GM12874 (cell line): ENCODE results near the gene ALX4.

ENCODE experiments used
- TF ChIP-seq, protein P1 (sequence below): IDR thresholded peaks from 2 replicates; pipeline ENCODE4 v1.5.1; 2011; ENCODE audit warnings: low read depth, mild to moderate bottlenecking, control low read depth, low read length, moderate library complexity; ENCODE audit not compliant: insufficient read depth

ALX4 gene

DNA sequence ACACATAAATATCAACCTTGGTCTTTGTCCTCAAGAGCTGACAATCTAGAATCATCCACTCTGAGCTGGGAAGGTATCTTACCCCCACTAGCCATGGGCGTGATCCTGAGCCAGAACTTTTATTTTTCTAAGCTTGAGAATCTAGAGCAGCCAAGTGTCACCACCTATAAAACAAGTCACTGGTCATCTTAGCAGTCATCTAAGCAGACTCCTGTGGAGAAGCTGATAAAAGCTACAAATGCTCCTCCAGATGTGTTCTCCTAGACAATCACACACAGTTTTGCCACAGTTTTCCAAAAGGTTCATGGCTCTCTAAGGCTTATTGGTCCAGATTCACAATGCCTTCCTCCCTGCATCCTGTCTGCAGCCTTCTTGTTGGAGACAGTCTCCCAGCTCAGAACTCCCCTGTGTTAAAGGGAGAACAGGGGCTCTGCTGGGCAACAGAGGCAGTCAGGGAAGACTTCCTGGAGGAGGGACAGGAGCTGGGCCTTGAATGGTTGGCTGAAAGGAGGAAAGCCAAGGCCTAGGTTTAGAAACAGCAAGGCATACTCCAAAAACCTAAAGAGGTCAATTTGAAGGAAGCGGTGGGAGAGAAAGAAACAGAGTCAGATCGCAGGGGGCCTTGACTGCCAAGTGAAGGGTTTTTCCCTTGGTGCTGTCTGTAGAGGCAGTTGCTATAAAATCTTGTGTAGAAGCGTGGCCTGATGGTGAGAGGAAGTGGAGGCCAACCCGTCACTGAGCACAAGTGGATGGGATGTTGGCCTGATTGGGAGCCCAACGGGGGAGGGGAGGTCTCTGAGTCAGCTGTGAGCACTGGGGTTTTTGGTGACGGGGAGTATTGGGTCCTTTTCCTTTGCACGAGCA is 42.0 kb downstream of the ALX4 start:
- TF ChIP-seq, protein P1, sequence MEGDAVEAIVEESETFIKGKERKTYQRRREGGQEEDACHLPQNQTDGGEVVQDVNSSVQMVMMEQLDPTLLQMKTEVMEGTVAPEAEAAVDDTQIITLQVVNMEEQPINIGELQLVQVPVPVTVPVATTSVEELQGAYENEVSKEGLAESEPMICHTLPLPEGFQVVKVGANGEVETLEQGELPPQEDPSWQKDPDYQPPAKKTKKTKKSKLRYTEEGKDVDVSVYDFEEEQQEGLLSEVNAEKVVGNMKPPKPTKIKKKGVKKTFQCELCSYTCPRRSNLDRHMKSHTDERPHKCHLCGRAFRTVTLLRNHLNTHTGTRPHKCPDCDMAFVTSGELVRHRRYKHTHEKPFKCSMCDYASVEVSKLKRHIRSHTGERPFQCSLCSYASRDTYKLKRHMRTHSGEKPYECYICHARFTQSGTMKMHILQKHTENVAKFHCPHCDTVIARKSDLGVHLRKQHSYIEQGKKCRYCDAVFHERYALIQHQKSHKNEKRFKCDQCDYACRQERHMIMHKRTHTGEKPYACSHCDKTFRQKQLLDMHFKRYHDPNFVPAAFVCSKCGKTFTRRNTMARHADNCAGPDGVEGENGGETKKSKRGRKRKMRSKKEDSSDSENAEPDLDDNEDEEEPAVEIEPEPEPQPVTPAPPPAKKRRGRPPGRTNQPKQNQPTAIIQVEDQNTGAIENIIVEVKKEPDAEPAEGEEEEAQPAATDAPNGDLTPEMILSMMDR: no peak

DNA sequence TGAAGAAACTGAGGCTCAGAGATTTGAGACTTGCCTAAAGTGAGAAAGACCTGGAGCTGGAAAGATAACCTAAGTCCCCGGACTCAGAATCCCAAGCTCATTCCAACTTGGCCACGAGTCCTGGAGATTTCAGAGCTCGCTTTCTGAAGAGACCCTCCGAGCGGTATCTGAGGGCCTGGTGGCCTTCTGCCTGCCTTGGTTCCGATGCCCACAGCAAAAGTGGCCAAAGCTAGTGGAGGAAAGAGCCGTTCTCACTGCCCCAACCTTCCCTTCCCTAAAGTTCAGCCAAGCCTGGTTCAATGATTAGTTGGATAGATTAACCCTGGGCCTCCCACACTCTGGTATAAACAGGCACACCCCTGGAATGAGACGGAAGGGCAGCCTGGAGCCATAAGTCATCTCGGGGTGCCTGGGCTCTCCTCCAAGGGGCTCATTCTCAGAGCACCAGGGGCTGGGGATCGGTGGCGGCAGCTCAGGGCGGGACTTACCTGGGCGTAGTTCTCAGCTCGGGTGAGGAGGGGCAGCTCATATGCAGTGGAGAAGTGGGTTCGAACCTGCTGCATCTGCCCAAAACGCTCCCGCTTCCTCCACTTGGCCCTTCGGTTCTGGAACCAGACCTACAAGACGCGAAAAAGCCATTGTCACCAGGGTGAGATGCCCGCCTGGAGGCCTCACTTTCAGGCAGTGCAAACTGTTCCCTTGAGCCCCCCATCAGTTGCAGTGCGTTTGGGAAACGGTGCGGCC is 42.8 kb downstream of the ALX4 start:
- TF ChIP-seq, protein P1: no peak

DNA sequence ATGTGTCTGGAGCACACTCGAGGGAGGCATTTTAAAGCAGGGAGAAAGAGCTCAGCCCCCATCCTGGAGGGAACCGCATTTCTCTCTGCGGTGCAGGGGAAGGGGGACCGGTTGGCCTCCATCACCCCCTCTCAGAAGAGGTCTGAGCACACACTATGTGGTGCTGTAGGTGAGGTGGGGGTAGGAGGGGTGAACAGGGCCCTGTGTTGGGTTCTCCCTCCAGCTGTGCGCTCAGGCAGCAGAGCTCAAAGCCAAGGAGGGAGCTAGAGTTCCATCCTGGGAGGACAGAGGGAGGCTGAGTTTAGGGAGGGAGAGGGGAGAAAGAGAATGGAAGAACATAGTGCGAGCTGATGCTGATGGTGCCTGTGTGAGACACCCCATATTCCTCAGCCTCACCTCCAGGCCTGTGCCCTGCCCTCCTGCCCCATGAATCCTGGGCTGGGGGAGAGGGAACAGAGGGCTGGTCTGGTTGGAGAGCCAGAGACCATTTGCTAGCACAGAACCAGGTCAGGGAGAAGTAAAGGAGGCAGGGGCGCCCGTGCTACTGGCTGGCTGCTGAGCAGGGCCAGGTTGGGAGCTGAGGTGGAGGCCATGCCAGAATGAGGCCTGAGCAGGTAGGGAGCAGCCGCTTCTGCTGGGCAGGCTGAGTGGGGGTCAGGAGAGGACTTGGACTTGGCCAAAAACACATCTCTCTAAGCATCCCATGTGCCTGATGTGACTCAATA is 43.7 kb downstream of the ALX4 start:
- TF ChIP-seq, protein P1: no peak

DNA sequence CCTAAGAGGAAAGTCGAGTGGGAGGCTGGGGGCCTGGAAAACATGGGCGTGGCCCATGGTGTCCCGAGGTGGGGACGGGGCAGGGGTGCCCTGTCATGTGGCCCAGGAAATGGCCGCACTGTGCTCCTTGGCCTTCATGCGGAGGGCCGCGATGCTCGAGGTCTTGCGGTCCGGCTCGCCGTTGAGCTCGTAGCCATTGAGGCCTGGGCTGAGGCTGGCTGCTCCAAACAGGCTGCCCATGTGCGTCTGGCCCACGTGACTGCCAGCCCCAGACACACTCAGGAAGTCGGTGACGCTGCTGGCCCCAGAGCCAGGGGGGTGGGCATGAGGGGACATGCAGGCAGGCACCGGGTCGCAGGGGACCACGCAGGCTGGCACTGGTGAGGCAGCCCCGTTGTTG is 45.2 kb downstream of the ALX4 start:
- TF ChIP-seq, protein P1: no peak

DNA sequence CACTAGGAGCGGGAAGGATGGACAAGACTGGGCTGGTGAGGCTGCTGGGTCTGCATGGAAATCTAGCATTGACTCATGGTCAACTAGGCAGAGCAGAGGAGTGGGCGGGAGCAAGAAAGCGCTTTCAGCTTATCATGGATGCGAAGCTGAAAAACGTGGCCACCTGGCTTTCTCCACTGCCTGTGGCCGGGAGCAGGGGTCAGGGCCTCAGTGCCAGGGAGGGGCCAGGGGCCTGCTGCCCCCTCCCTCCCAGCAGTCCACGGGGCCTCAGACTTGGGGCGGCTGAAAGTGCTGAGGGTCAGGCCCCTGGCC is 45.5 kb downstream of the ALX4 start:
- TF ChIP-seq, protein P1: no peak

DNA sequence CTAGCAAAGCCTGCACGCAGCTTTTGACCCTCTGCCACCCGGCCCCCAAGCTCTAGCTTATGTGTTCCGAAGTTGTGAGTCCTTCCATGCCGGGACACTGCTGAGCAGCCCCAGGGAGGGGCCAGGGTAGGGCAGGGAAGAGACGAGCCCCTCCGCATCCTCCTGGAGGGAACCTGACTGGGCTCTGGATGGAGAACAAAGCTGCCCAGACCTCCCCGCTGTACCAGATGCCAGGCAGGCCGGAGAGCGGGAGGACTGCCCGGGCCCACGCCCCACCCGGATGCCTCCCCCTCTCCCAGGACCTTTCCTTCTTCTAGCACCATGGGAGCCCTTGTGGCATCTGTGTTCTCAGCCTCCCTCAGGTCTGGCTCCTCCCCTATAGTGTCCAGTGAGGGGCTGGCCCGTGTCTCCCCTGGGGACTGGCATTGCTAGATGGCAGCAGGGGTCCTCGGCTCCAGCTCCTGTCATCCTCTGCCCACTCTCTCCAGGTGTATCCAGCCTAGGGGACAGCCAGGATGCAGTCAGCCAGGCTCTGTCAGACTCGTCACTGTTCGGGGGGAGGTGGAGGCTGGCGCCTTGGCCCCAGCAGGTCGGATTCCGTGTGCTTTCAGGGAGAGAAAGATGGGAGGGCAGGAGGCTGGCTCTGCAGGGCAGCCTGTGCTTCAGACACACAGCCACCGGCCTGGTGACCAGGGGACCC is 46.1 kb downstream of the ALX4 start:
- TF ChIP-seq, protein P1: no peak
